HepG2 (cell line): Measurements from ENCODE around the gene MYH9. TPM values are rescaled to one million over a fixed set of nuclear protein-coding genes. Genes with fewer than 3 reads are reported as not detected.
A peak's percentile ranks its signal among the peaks of the same experiment; 100 is the strongest.

Experiments used
- ATF7 ChIP-seq, 2 experiments: fragments of 450-650 bp in 1 of 2; sonication (generic) in 1 of 2; formaldehyde crosslinking in 1 of 2; IDR thresholded peaks; 2 replicates each; pipeline versions ENCODE4 v1.4.0 to v1.6.1; 2016 to 2020; ENCODE audit warnings: antibody characterized with exemption in 1 of 2, mild to moderate bottlenecking in 1 of 2, missing genetic modification reagents in 1 of 2
- ATM ChIP-seq: fragments of 450-650 bp; IDR thresholded peaks from 2 replicates; pipeline ENCODE4 v1.7.1; 2017; ENCODE audit warnings: mild to moderate bottlenecking, borderline replicate concordance
- CBFB ChIP-seq: sonication (generic); formaldehyde crosslinking; IDR thresholded peaks from 2 replicates; pipeline ENCODE4 v1.4.0; 2020; ENCODE audit warnings: missing genetic modification reagents
- CENPX ChIP-seq: sonication (generic); formaldehyde crosslinking; IDR thresholded peaks from 2 replicates; pipeline ENCODE4 v1.9.0; 2021; ENCODE audit warnings: mild to moderate bottlenecking, missing genetic modification reagents, moderate library complexity
- HDAC2 ChIP-seq: sonication (generic); formaldehyde crosslinking; IDR thresholded peaks from 2 replicates; pipeline ENCODE4 v1.4.0; 2020; ENCODE audit warnings: missing genetic modification reagents
- IKZF4 ChIP-seq: sonication (generic); formaldehyde crosslinking; IDR thresholded peaks from 2 replicates; pipeline ENCODE4 v1.5.1; 2020; ENCODE audit warnings: borderline replicate concordance, mild to moderate bottlenecking, low read depth, missing genetic modification reagents; ENCODE audit errors: not compliant biosample characterization
- KDM2A ChIP-seq: sonication (generic); formaldehyde crosslinking; IDR thresholded peaks from 2 replicates; pipeline ENCODE4 v1.4.0; 2020; ENCODE audit warnings: low read depth, missing genetic modification reagents, borderline replicate concordance
- KLF11 ChIP-seq: IDR thresholded peaks from 2 replicates; pipeline ENCODE4 v1.6.1; 2016; ENCODE audit warnings: missing compliant biosample characterization
- MYC ChIP-seq: sonication (generic); formaldehyde crosslinking; IDR thresholded peaks from 2 replicates; pipeline ENCODE4 v1.9.0; 2021; ENCODE audit warnings: missing genetic modification reagents, borderline replicate concordance
- NFAT5 ChIP-seq: sonication (generic); formaldehyde crosslinking; IDR thresholded peaks from 2 replicates; pipeline ENCODE4 v1.4.0; 2020; ENCODE audit warnings: missing genetic modification reagents
- PAWR ChIP-seq: sonication (generic); formaldehyde crosslinking; IDR thresholded peaks from 2 replicates; pipeline ENCODE4 v1.4.0; 2020; ENCODE audit warnings: missing genetic modification reagents, mild to moderate bottlenecking, borderline replicate concordance
- SUZ12 ChIP-seq: fragments of 150-350 bp; IDR thresholded peaks from 2 replicates; pipeline ENCODE4 v1.6.1; 2014; ENCODE audit warnings: low read depth, low read length
- TARDBP ChIP-seq: sonication (generic); formaldehyde crosslinking; IDR thresholded peaks from 2 replicates; pipeline ENCODE4 v1.8.0; 2022; ENCODE audit warnings: mild to moderate bottlenecking, missing genetic modification reagents
- TP53 ChIP-seq: sonication (generic); formaldehyde crosslinking; conservative IDR thresholded peaks from 2 replicates; pipeline ENCODE4 v1.4.0; 2020; ENCODE audit warnings: missing genetic modification reagents
- ZFP90 ChIP-seq: sonication (generic); formaldehyde crosslinking; IDR thresholded peaks from 2 replicates; pipeline ENCODE4 v1.8.0; 2022; ENCODE audit warnings: missing genetic modification reagents, mild to moderate bottlenecking, inconsistent platforms, borderline replicate concordance
- ZNF12 ChIP-seq: sonication (generic); formaldehyde crosslinking; IDR thresholded peaks from 2 replicates; pipeline ENCODE4 v1.5.0; 2020; ENCODE audit warnings: missing genetic modification reagents
- ZNF484 ChIP-seq: sonication (generic); formaldehyde crosslinking; IDR thresholded peaks from 2 replicates; pipeline ENCODE4 v1.5.1; 2020; ENCODE audit warnings: mild to moderate bottlenecking, low read depth, missing genetic modification reagents, borderline replicate concordance
- ZNF501 ChIP-seq: sonication (generic); formaldehyde crosslinking; IDR thresholded peaks from 2 replicates; pipeline ENCODE4 v1.5.1; 2020; ENCODE audit warnings: mild to moderate bottlenecking, moderate library complexity, missing genetic modification reagents
- ZNF788 ChIP-seq: sonication (generic); formaldehyde crosslinking; IDR thresholded peaks from 2 replicates; pipeline ENCODE4 v1.5.0; 2020; ENCODE audit warnings: mild to moderate bottlenecking, missing genetic modification reagents, borderline replicate concordance
- ZNF879 ChIP-seq: sonication (generic); formaldehyde crosslinking; IDR thresholded peaks from 2 replicates; pipeline ENCODE4 v1.8.1; 2023; ENCODE audit warnings: missing genetic modification reagents
- ZSCAN5A ChIP-seq: sonication (generic); formaldehyde crosslinking; IDR thresholded peaks from 2 replicates; pipeline ENCODE4 v1.8.0; 2022; ENCODE audit warnings: mild to moderate bottlenecking, missing genetic modification reagents, borderline replicate concordance
- polyA plus RNA-seq, 8 experiments: library from polyadenylated mRNA; depleted of rRNA in 3 of 8; stranded (reverse) in 7 of 8; unstranded in 1 of 8; fragments of >200 nt; fragmentation: Illumina TruSeq in 4 of 8; extraction: Trizol in 4 of 8; gene quantifications; 2 replicates each; pipeline versions ENCODE4 v1.2.1 to v1.2.3, GENCODE V29; 2011 to 2016; ENCODE audit warnings: low read depth in 4 of 8, missing spikeins in 1 of 8, mixed read lengths in 1 of 8; ENCODE audit not compliant: insufficient read depth in 1 of 8
- total RNA-seq, 5 experiments: library from RNA; depleted of rRNA; stranded (reverse); fragments of >200 nt; fragmentation: Illumina TruSeq; extraction: Trizol; gene quantifications; 2 replicates each; pipeline ENCODE4 v1.2.3, GENCODE V29; 2016; ENCODE audit warnings: low read depth in 1 of 5

MYH9 gene
- total and polyA plus RNA-seq, 2 of the 13 experiments (the other 11 are each of a cell fraction or from before 2014, with no cell fraction given), result 50.7 to 98.5 TPM

GRCh38 chr22:36419177-36419911 is 31.6 kb upstream of the MYH9 start (continued):
- TF ChIP-seq ZNF788 (CRISPR knock-in tag) (peak; percentile 94; the same call in 1 of the 2 replicates), NFAT5 (CRISPR knock-in tag) (no peak), KDM2A (CRISPR knock-in tag) (peak; percentile 77), MYC (CRISPR knock-in tag) (peak; percentile 83; the same call in 1 of the 2 replicates), CBFB (CRISPR knock-in tag) (peak; percentile 98), HDAC2 (CRISPR knock-in tag) (peak; percentile 97), TARDBP (CRISPR knock-in tag) (peak; percentile 88; the same call in 1 of the 2 replicates), PAWR (no peak), ATF7 (IDR thresholded peaks at IDR 0.05) (no peak), ATF7 (CRISPR knock-in tag; IDR thresholded peaks at IDR 0.05) (peak; percentile 20; the same call in 1 of the 2 replicates), CENPX (CRISPR knock-in tag) (no peak), ZNF484 (no peak), ZFP90 (CRISPR knock-in tag) (no peak; the same call in 1 of the 2 replicates), SUZ12 (no peak), TP53 (CRISPR knock-in tag) (0 out of 2 replicates have a peak, but pooled peaks have one; percentile 52), ZNF501 (peak; percentile 79), IKZF4 (CRISPR knock-in tag) (no peak), ATM (no peak), KLF11 (CRISPR knock-in tag) (peak; percentile 73; the same call in 1 of the 2 replicates), ZSCAN5A (CRISPR knock-in tag) (peak; percentile 55; the same call in 1 of the 2 replicates), ZNF879 (CRISPR knock-in tag) (no peak), ZNF12 (CRISPR knock-in tag) (no peak)
